IPS-18c (cell line): ENCODE data around the gene RPS10.
"Not testable (repeated sequence)": the region's sequence is repeated elsewhere in the genome, so short reads cannot be mapped to it uniquely, and the experiment has no call there.

ENCODE experiments used
- H3K4me3 ChIP-seq: 2 replicates; pipeline ENCODE4 v1.7.0; 2013; ENCODE audit warnings: low read depth, mild to moderate bottlenecking, low read length, moderate library complexity; ENCODE audit not compliant: insufficient read depth
- H3K9me3 ChIP-seq: one replicate; pipeline ENCODE4 v1.6.1; 2013; ENCODE audit warnings: mild to moderate bottlenecking, low read length, moderate library complexity; ENCODE audit not compliant: control insufficient read depth, insufficient read depth

Gene RPS10

GRCh38 chr6:34416877-34417371 is 8.9 kb downstream of the RPS10 start:
- no peak overlapping the region for H3K4me3 ChIP-seq
- H3K9me3 ChIP-seq, result no peaks in the 10 kb centered on the region

DNA sequence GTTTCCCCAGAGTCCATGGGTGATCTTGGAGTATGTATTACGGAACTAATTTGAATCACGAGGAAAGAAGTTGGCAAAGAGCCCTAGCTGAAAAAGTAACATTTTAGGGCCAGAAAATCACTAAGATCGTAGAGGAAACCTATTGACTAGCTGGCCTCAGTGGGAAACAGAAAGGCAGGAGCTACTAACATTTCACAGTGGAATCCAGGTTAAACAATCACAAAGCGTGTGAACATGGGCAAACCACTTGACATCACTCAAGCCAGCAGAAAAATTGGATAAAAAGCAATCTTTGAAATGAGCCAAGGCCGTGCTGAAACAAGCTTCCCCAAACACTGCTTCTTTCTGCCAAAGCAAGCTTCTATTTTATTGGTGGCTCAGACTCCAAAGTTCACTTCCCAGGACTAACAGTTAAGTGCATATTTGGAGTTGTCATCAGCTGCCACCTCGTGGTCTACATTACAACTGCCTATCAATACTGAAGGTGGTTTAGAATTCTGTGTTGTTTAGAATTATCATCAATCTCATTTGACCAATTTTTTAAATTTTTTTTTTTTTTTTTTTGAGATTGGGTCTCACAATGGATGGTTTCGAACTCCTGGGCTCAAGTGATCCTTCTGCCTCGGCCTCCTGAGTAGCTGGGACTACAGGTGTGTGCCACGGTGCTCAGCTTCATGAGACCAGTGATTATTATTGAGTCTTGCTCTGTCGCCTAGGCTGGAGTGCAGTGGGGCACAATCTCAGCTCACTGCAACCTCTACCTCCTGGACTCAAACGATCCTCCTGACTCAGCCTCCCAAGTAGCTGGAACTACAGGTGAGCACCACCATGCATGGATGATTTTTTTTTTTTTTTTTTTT is 10.6 kb downstream of the RPS10 start:
- H3K9me3 ChIP-seq, result no peaks in the 10 kb centered on the region
- no peak overlapping the region for H3K4me3 ChIP-seq

GRCh38 chr6:34412643-34413214 is 13.1 kb downstream of the RPS10 start:
- Histone ChIP-seq H3K9me3 (no peaks in the 10 kb centered on the region), H3K4me3 (no peak overlapping the region)

GRCh38 chr6:34412016-34412415 is 13.9 kb downstream of the RPS10 start:
- Histone ChIP-seq H3K9me3 (no peaks in the 10 kb centered on the region), H3K4me3 (no peak overlapping the region)

- H3K9me3 ChIP-seq, H3K4me3 ChIP-seq: not testable (repeated sequence)
Measured at GRCh38 chr6:34407915-34408314, 18.0 kb downstream of the RPS10 start.

GRCh38 chr6:34396518-34396917 is 29.4 kb downstream of the RPS10 start:
- no peak overlapping the region for H3K4me3 ChIP-seq
- no peaks in the 10 kb centered on the region for H3K9me3 ChIP-seq

GRCh38 chr6:34393966-34394305 is 31.9 kb downstream of the RPS10 start:
- Histone ChIP-seq H3K9me3 (no peaks in the 10 kb centered on the region), H3K4me3 (no peak overlapping the region)

DNA sequence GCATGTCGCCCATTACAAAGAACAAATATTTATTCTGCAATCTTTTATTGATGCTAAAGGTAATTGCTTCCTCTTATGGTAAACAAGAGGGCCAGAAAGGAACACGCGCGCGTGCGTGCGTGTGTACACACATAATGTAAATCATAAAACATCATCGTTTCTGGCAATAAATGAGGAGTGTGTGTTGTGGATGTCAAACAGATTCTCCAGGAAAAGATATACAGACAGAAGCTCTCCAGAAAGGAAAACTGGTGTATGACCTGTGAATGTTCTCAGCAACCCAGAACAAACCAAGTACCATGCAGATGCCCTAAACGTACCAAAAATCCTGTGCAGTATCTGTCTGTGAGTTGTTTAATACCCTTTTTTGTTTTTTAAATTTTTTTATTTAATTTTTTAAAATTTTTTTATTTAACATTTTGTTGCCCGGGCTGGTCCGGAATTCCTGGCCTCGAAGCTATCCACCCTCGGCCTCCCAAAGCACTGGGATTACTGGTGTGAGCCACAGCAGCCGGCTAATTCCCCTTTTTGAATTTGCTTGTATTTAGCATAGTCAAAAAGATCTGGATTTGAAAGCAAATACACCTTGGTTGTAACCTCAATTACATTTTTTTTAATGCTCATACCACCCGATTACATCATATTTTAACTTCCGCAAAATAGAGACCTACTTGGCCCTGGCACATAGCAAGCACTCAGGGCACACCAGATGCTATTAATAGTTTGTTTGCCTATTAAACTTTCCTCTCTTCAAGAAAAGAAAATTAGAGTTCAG is 32.5 kb downstream of the RPS10 start:
- H3K4me3 ChIP-seq, result peak overlapping the region; percentile 86
- H3K9me3 ChIP-seq, result no peaks in the 10 kb centered on the region

DNA sequence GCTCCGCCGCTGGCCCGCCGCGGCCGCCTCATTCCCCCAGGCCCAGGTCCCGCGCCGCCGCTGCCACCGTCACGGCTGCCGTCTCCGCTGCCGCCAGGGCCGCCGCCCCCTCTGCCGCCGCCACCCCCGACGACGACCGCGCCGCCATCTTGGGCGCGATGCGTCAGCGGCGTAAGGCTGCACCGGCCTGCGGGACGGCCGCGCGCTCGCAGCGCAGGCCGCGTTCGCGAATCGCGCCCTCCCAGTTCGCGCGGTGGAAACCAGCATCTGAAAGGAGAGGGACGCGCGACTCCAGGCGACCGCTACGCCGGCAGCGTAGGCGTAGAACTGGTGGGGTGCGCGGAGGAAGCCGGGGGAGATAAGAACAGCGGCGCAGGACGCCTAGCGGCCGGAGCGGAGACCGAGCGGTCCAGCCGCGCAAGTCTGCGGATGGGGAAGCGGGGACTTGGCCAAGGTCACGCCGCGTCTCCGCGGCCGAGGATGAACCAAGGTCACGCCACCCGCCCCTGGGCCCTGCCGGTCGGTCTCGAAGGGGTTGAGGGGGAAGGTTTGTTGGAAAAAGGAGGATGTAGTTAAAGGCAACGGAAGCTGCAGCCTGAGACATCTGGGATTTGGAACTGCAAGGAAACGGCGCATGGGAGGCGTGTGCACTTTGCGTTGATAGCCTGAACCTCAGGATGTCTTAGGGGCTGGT is 33.2 kb downstream of the RPS10 start, which contains the start of gene NUDT3:
Gene NUDT3 (minus strand): TSS at position 173 of the 694 bp plus-strand sequence. CDS start 307 bp downstream, outside the sequence.
- Histone ChIP-seq H3K9me3 (no peaks in the 10 kb centered on the region), H3K4me3 (peak within 1 kb of the TSS; percentile 86)

DNA sequence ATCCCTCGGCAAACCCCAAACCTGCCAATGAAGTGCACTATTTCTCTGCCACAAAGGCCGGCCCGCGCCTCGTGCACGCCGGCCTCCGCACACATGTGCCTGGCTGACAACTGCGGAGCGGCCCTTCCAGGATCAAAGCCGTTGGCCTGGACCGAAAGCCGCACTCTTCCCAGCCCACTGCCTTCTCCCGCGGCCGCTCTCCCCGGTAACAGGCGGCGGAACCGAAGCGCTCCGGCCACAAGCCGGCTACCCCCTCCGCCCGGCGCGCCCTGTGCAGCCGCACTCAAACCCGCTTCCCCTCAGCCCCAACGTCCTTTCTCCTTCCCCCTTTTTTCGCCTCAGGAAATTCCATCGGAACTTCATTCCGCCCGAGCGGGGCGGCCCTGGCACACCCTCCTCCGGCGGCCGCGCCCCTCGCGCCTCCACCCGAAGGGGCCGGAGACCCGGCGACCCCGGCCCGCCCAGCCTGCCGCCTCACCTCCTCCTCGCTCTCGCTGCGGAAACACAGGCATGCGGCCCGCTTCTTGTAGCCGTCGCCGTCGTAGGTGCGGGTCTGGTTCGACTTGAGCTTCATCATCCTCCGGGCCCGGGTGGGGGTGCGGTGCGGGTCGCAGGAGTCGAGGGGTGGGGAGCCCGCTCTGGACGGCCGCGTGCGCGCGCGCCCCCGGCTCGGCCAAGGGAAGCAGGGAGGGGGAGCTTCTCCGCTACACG is 33.9 kb downstream of the RPS10 start:
- H3K9me3 ChIP-seq, result no peaks in the 10 kb centered on the region
- peak overlapping the region; percentile 86 for H3K4me3 ChIP-seq

DNA sequence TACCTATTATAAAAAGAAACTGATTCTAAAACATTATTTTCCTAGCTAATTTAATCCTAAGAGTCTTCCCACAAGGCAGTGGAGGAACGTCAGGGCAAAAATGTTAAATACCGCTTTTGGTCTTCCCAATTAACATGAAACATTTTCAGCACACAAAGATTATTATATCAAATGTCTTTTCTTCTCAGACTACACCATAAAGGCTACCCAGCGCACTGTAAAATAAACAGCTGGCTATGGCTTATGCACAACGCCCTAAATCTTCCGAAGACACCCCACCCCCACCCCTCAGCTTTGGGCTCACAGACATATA is 34.4 kb downstream of the RPS10 start:
- peak overlapping the region; percentile 86 for H3K4me3 ChIP-seq

GRCh38 chr6:34390531-34391472 is 35.1 kb downstream of the RPS10 start:
- H3K4me3 ChIP-seq, result peak overlapping the region; percentile 86
- no peaks in the 10 kb centered on the region for H3K9me3 ChIP-seq

More for the DNA sequence above, 34.4 kb downstream of the RPS10 start:
- no peaks in the 10 kb centered on the region for H3K9me3 ChIP-seq

- Histone ChIP-seq H3K4me3 (no peak overlapping the region), H3K9me3 (no peaks in the 10 kb centered on the region)
Measured at GRCh38 chr6:34389034-34389433, 36.8 kb downstream of the RPS10 start.

DNA sequence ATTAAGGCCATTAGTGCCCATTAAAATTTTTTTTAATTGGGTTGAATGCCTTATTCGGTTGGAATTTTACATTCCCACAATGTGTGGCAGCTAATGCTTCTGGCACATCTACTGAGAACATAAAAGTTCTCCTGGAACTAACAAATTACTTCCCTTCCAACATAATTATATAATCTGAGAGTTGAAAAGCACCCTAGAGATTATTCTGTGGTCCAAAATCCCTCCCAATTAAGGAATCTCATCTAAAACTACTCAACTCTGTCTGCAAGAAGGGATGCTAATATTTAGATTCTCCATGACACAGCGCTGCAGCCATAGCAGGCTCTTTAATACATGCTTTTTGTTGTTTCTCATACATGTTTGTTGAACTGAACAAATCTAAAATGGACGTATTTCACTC is 37.4 kb downstream of the RPS10 start:
- Histone ChIP-seq H3K9me3 (no peaks in the 10 kb centered on the region), H3K4me3 (no peak overlapping the region)

DNA sequence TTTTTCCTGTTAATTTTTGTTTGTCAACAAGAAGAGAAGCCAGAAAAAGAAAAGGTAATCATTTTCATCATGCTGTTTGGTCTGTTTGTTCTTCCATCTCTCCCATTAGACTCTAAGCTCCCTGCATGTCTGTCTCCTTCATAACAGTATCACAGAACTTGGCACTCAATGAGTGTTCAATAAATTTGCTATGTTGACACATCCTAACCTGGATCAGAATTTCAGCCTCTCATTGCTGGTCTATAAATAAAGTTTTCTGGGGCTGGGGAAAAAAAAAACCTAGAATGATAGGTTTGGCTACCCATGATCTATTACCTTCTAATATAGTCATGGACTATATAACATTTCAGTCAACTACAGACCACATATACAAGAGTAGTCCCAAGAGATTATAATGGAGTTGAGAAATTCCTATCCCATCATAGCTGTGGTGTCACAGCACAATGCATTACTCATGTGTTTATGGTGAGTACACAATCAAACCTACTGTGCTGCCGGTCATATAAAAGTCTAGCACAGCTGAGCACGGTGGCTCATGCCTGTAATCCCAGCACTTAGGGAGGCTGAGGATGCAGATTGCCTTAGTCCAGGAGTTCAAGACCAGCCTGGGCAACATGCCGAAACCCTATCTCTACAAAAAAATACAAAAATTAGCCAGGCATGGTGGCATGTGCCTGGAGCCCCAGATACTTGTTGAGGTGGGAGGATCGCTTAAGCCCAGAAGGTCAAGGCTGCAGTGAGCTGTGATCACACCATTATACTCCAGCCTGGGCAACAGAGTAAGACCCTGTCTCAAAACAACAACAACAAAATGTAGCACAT is 39.3 kb downstream of the RPS10 start:
- Histone ChIP-seq H3K4me3 (no peak overlapping the region), H3K9me3 (no peaks in the 10 kb centered on the region)
